Lower leg skin (tissue), 3 donors: ENCODE results near the gene RNF213.

Source experiments
- POLR2A ChIP-seq, 2 donors: fragments of 450-650 bp; IDR thresholded peaks; one replicate each; pipeline ENCODE4 v1.6.1; 2016 to 2017; ENCODE audit warnings: antibody characterized with exemption in 2 of 2, mild to moderate bottlenecking in 1 of 2, moderate library complexity in 1 of 2
- TF ChIP-seq, protein P1 (sequence below), 3 donors: fragments of 450-650 bp; IDR thresholded peaks; one replicate each; pipeline ENCODE4 v1.5.1; 2016; ENCODE audit warnings: antibody characterized with exemption in 3 of 3, mild to moderate bottlenecking in 3 of 3, moderate library complexity in 2 of 3

DNA sequence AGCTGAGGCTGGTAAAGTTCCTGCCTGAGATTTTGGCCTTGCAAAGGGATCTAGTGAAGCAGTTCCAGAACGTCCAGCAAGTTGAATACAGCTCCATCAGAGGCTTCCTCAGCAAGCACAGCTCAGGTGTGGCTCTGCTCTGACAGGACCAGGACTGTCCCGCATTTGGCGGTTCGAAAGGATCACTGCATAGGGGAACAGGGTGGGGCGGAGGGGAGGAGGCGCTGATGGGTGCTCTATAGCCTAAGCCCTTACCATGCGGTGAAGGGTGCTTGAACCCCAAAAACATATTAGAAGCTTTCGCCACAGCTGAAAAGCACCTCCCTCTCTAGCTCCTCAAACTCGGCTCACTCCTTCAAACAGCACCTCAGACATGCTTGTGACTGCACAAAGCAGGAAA lies 124.4 kb downstream of the RNF213 start:
- TF ChIP-seq, protein P1, sequence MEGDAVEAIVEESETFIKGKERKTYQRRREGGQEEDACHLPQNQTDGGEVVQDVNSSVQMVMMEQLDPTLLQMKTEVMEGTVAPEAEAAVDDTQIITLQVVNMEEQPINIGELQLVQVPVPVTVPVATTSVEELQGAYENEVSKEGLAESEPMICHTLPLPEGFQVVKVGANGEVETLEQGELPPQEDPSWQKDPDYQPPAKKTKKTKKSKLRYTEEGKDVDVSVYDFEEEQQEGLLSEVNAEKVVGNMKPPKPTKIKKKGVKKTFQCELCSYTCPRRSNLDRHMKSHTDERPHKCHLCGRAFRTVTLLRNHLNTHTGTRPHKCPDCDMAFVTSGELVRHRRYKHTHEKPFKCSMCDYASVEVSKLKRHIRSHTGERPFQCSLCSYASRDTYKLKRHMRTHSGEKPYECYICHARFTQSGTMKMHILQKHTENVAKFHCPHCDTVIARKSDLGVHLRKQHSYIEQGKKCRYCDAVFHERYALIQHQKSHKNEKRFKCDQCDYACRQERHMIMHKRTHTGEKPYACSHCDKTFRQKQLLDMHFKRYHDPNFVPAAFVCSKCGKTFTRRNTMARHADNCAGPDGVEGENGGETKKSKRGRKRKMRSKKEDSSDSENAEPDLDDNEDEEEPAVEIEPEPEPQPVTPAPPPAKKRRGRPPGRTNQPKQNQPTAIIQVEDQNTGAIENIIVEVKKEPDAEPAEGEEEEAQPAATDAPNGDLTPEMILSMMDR (IDR thresholded peaks at IDR 0.05) = no peak
- TF ChIP-seq POLR2A (IDR thresholded peaks at IDR 0.05) = no peak
